GM23248 (cell line): Measurements from ENCODE around the gene SPATA9.

Experiments
- EZH2 ChIP-seq: fragments of 200-600 bp; sonication (generic); IDR thresholded peaks from 2 replicates; pipeline ENCODE4 v1.6.1; 2018; ENCODE audit warnings: antibody characterized with exemption, mild to moderate bottlenecking; ENCODE audit not compliant: insufficient read depth, poor library complexity, severe bottlenecking
- EZH2phosphoT487 ChIP-seq: fragments of 200-600 bp; sonication (generic); IDR thresholded peaks from 2 replicates; pipeline ENCODE4 v1.6.1; 2018; ENCODE audit warnings: antibody characterized with exemption, moderate library complexity, mild to moderate bottlenecking, low read depth; ENCODE audit not compliant: insufficient read depth

- TF ChIP-seq EZH2phosphoT487 (no peak), EZH2 (no peak)
These were observed 38.3 kb downstream of the SPATA9 start for GRCh38 chr5:95644351-95645042.
